ENCODE measurements around the gene REXO2. TPM values are rescaled to one million over a fixed set of nuclear protein-coding genes. Genes with fewer than 3 reads are reported as not detected.

REXO2 gene
- total and polyA plus RNA-seq, 2 of the 13 experiments (the other 11 are each of a cell fraction or from before 2014, with no cell fraction given) = 95.6 to 104 TPM

DNA sequence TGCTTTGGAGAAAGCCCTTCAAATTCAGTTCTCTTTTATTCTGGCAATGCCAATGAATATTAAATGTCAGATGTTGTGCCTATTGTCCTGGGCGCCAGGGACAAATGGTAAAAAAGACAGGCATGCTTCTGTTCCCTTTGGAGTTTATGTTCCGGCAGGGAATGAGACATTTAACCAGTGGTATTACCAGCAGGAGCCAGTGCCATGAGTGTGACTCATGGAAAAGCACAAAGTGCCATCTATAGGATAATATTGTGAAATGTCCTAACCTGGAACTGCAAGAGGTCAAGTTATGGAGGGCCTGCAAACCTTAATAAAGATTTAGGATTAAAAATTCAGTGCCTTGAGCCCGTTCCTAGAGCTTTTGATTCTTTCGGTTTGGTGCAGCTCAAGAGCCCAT is 39.5 kb downstream of the REXO2 start (continued):
- TF ChIP-seq ZSCAN21 (CRISPR knock-in tag; IDR thresholded peaks at IDR 0.05; ENCODE audit: borderline replicate concordance) (no peak), TAF15 (IDR thresholded peaks at IDR 0.05; ENCODE audit: low read depth, low read length, poor library complexity, severe bottlenecking) (no peak), ZSCAN20 (CRISPR knock-in tag; IDR thresholded peaks at IDR 0.05; ENCODE audit: borderline replicate concordance) (no peak), ZNF253 (CRISPR knock-in tag; IDR thresholded peaks at IDR 0.05; ENCODE audit: borderline replicate concordance) (no peak), HNRNPLL (IDR thresholded peaks at IDR 0.05; ENCODE audit: low read depth, low read length, poor library complexity, severe bottlenecking) (no peak), ZNF569 (CRISPR knock-in tag; IDR thresholded peaks at IDR 0.05; ENCODE audit: borderline replicate concordance) (no peak), NAIF1 (CRISPR knock-in tag; IDR thresholded peaks at IDR 0.05; ENCODE audit: borderline replicate concordance) (no peak), KDM1A (CRISPR knock-in tag; IDR thresholded peaks at IDR 0.05) (no peak), DNMT1 (CRISPR knock-in tag; IDR thresholded peaks at IDR 0.05) (no peak), SRSF4 (IDR thresholded peaks at IDR 0.05; ENCODE audit: low read depth, low read length, poor library complexity, severe bottlenecking) (no peak), RFXANK (CRISPR knock-in tag; IDR thresholded peaks at IDR 0.05) (no peak), FOSL2 (CRISPR knock-in tag; IDR thresholded peaks at IDR 0.05) (peak; percentile 65), YY1 (IDR thresholded peaks at IDR 0.05; ENCODE audit: insufficient read depth, insufficient replicate concordance, low read depth, low read length) (no peak), PAF1 (CRISPR knock-in tag; IDR thresholded peaks at IDR 0.05) (no peak), ZNF747 (CRISPR knock-in tag; IDR thresholded peaks at IDR 0.05; ENCODE audit: borderline replicate concordance) (no peak), NR2F1 (CRISPR knock-in tag; IDR thresholded peaks at IDR 0.05) (peak in 1 of 2 experiments; percentile 71; a peak in 2 of 4 replicates)
- TF ChIP-seq, protein P1, sequence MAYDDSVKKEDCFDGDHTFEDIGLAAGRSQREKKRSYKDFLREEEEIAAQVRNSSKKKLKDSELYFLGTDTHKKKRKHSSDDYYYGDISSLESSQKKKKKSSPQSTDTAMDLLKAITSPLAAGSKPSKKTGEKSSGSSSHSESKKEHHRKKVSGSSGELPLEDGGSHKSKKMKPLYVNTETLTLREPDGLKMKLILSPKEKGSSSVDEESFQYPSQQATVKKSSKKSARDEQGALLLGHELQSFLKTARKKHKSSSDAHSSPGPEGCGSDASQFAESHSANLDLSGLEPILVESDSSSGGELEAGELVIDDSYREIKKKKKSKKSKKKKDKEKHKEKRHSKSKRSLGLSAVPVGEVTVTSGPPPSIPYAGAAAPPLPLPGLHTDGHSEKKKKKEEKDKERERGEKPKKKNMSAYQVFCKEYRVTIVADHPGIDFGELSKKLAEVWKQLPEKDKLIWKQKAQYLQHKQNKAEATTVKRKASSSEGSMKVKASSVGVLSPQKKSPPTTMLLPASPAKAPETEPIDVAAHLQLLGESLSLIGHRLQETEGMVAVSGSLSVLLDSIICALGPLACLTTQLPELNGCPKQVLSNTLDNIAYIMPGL (CRISPR knock-in tag; IDR thresholded peaks at IDR 0.05; ENCODE audit: borderline replicate concordance in 1 of 2, low read depth in 1 of 2) = no peak
- TF ChIP-seq, protein P2, sequence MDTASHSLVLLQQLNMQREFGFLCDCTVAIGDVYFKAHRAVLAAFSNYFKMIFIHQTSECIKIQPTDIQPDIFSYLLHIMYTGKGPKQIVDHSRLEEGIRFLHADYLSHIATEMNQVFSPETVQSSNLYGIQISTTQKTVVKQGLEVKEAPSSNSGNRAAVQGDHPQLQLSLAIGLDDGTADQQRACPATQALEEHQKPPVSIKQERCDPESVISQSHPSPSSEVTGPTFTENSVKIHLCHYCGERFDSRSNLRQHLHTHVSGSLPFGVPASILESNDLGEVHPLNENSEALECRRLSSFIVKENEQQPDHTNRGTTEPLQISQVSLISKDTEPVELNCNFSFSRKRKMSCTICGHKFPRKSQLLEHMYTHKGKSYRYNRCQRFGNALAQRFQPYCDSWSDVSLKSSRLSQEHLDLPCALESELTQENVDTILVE (CRISPR knock-in tag; IDR thresholded peaks at IDR 0.05) = no peak

Measured in HepG2 (cell line).